H9 (cell line): ENCODE results near the gene RARG. TPM values are rescaled to one million over a fixed set of nuclear protein-coding genes. Genes with fewer than 3 reads are reported as not detected.

ENCODE experiments used
- DNase-seq: peaks from one replicate; pipeline ENCODE4 v3.0.0-alpha.2; 2017
- H2AFZ ChIP-seq: one replicate; pipeline ENCODE4 v1.6.1; 2013; ENCODE audit warnings: mild to moderate bottlenecking, low read length, control low read depth, moderate library complexity
- H2AK5ac ChIP-seq: 2 replicates; pipeline ENCODE4 v1.6.1; 2013; ENCODE audit warnings: low read length, control low read depth, mixed read lengths; ENCODE audit not compliant: insufficient read length
- H2BK120ac ChIP-seq: one replicate; pipeline ENCODE4 v1.6.1; 2013; ENCODE audit warnings: low read depth, mild to moderate bottlenecking, low read length, control low read depth, inconsistent platforms; ENCODE audit not compliant: poor library complexity, severe bottlenecking
- H2BK12ac ChIP-seq: 2 replicates; pipeline ENCODE4 v1.6.1; 2013; ENCODE audit warnings: low read length, control low read depth, mixed read lengths, low read depth; ENCODE audit not compliant: insufficient read length
- H2BK15ac ChIP-seq: 2 replicates; pipeline ENCODE4 v1.6.1; 2013; ENCODE audit warnings: low read depth, low read length, control low read depth
- H2BK20ac ChIP-seq: one replicate; pipeline ENCODE4 v1.6.1; 2013; ENCODE audit warnings: low read depth, mild to moderate bottlenecking, low read length, control low read depth, inconsistent platforms; ENCODE audit not compliant: poor library complexity, severe bottlenecking
- H2BK5ac ChIP-seq: 2 replicates; pipeline ENCODE4 v1.6.1; 2013; ENCODE audit warnings: low read length, control low read depth, mixed read lengths; ENCODE audit not compliant: insufficient read length
- H3K14ac ChIP-seq: 2 replicates; pipeline ENCODE4 v1.6.1; 2013; ENCODE audit warnings: low read length, control low read depth; ENCODE audit not compliant: insufficient read depth
- H3K18ac ChIP-seq: 2 replicates; pipeline ENCODE4 v1.6.1; 2013; ENCODE audit warnings: low read depth, mild to moderate bottlenecking, mixed read lengths, low read length, control low read depth; ENCODE audit not compliant: insufficient read length
- H3K23ac ChIP-seq: 2 replicates; pipeline ENCODE4 v1.6.1; 2013; ENCODE audit warnings: low read length, control low read depth, mixed read lengths, low read depth; ENCODE audit not compliant: insufficient read length
- H3K23me2 ChIP-seq: 2 replicates; pipeline ENCODE4 v1.6.1; 2013; ENCODE audit warnings: low read depth, mild to moderate bottlenecking, mixed read lengths, low read length, control low read depth; ENCODE audit not compliant: insufficient read length, poor library complexity, severe bottlenecking
- H3K27ac ChIP-seq: 2 replicates; pipeline ENCODE4 v1.5.1; 2013; ENCODE audit warnings: low read length, control low read depth, mixed read lengths, low read depth; ENCODE audit not compliant: insufficient read length
- H3K27me3 ChIP-seq: 2 replicates; pipeline ENCODE4 v1.6.1; 2013; ENCODE audit warnings: low read length, control low read depth, inconsistent platforms; ENCODE audit not compliant: insufficient read depth
- H3K4ac ChIP-seq: 2 replicates; pipeline ENCODE4 v1.6.1; 2013; ENCODE audit warnings: low read depth, mild to moderate bottlenecking, control low read depth, inconsistent platforms, low read length, moderate library complexity
- H3K4me1 ChIP-seq: 2 replicates; pipeline ENCODE4 v1.6.1; 2013; ENCODE audit warnings: low read length, control low read depth, inconsistent platforms; ENCODE audit not compliant: insufficient read depth
- H3K4me2 ChIP-seq: 2 replicates; pipeline ENCODE4 v1.6.1; 2013; ENCODE audit warnings: low read length, control low read depth, mixed read lengths; ENCODE audit not compliant: insufficient read length, insufficient read depth
- H3K56ac ChIP-seq: 2 replicates; pipeline ENCODE4 v1.6.1; 2013; ENCODE audit warnings: low read depth, mild to moderate bottlenecking, mixed read lengths, low read length, control low read depth; ENCODE audit not compliant: insufficient read length
- H3K79me1 ChIP-seq: 2 replicates; pipeline ENCODE4 v1.6.1; 2013; ENCODE audit warnings: low read depth, mild to moderate bottlenecking, moderate library complexity, low read length, control low read depth, inconsistent platforms; ENCODE audit not compliant: insufficient read depth, poor library complexity, severe bottlenecking
- H3K79me2 ChIP-seq: 2 replicates; pipeline ENCODE4 v1.6.1; 2013; ENCODE audit warnings: low read length, control low read depth, inconsistent platforms; ENCODE audit not compliant: insufficient read depth
- H3K9ac ChIP-seq: 2 replicates; pipeline ENCODE4 v1.6.1; 2013; ENCODE audit warnings: low read length, control low read depth, mixed read lengths; ENCODE audit not compliant: insufficient read length; ENCODE audit errors: extremely low read depth
- H3K9me3 ChIP-seq: one replicate; pipeline ENCODE4 v1.6.1; 2013; ENCODE audit warnings: low read depth, low read length, inconsistent platforms; ENCODE audit not compliant: control insufficient read depth
- H3T11ph ChIP-seq: one replicate; pipeline ENCODE4 v1.6.1; 2013; ENCODE audit warnings: mild to moderate bottlenecking, low read length, control low read depth, inconsistent platforms
- H4K20me1 ChIP-seq: one replicate; pipeline ENCODE4 v1.6.1; 2013; ENCODE audit not compliant: control insufficient read depth, insufficient read length, insufficient read depth
- H4K5ac ChIP-seq: 2 replicates; pipeline ENCODE4 v1.6.1; 2013; ENCODE audit warnings: low read depth, mild to moderate bottlenecking, mixed read lengths, low read length, control low read depth; ENCODE audit not compliant: insufficient read length
- H4K8ac ChIP-seq: replicated peaks from 2 replicates; pipeline ENCODE4 v1.6.1; 2013; ENCODE audit warnings: low read length, control low read depth, mixed read lengths, low read depth; ENCODE audit not compliant: insufficient read length
- H4K91ac ChIP-seq: 2 replicates; pipeline ENCODE4 v1.6.1; 2013; ENCODE audit warnings: low read depth, mild to moderate bottlenecking, moderate library complexity, mixed read lengths, low read length, control low read depth; ENCODE audit not compliant: insufficient read length
- H3K27ac Mint-ChIP-seq, 3 experiments: 2 replicates in 2 of 3; 3 replicates in 1 of 3; pipeline ENCODE4 v1.8.0; 2020 to 2021; ENCODE audit warnings: mixed read lengths in 3 of 3, mild to moderate bottlenecking in 1 of 3, moderate library complexity in 1 of 3
- H3K27me3 Mint-ChIP-seq: 2 replicates; pipeline ENCODE4 v1.8.0; 2021; ENCODE audit warnings: low read depth, mild to moderate bottlenecking, moderate library complexity, mixed read lengths
- H3K36me3 Mint-ChIP-seq, 3 experiments: 2 replicates in 2 of 3; 3 replicates in 1 of 3; pipeline ENCODE4 v1.8.0; 2020 to 2021; ENCODE audit warnings: low read depth in 3 of 3, mixed read lengths in 3 of 3; ENCODE audit not compliant: insufficient read depth in 1 of 3
- H3K4me1 Mint-ChIP-seq, 2 experiments: 2 replicates each; pipeline ENCODE4 v1.8.0; 2020; ENCODE audit warnings: mixed read lengths in 2 of 2
- H3K4me3 Mint-ChIP-seq, 2 experiments: 2 replicates in 1 of 2; 3 replicates in 1 of 2; pipeline ENCODE4 v1.8.0; 2020 to 2021; ENCODE audit warnings: mild to moderate bottlenecking in 2 of 2, mixed read lengths in 2 of 2, moderate library complexity in 1 of 2
- H3K9me3 Mint-ChIP-seq, 2 experiments: 2 replicates in 1 of 2; 3 replicates in 1 of 2; pipeline ENCODE4 v1.8.0; 2020; ENCODE audit warnings: mild to moderate bottlenecking in 2 of 2, mixed read lengths in 2 of 2, moderate library complexity in 1 of 2
- CTCF ChIP-seq: fragments of 200-600 bp; sonication (generic); conservative IDR thresholded peaks from 3 replicates; pipeline ENCODE4 v1.8.0; 2021; ENCODE audit warnings: antibody characterized with exemption, mild to moderate bottlenecking
- WGBS: extraction: QIAGEN DNeasy Blood & Tissue Kit; methylation state at CpG from one replicate; pipeline ENCODE4 v1.1.7; 2013; ENCODE audit warnings: missing lambda C conversion rate, low lambda C conversion rate, mixed read lengths; ENCODE audit not compliant: insufficient read length; ENCODE audit errors: extremely low coverage; 5-methylcytosine and 5-hydroxymethylcytosine counted together
- total RNA-seq: library from RNA; stranded (reverse); gene quantifications from 2 replicates; pipeline ENCODE4 v1.2.1, GENCODE V29; 2021

RARG gene
- total RNA-seq, 1 experiment from 2014 or later = 43.7 TPM

DNA sequence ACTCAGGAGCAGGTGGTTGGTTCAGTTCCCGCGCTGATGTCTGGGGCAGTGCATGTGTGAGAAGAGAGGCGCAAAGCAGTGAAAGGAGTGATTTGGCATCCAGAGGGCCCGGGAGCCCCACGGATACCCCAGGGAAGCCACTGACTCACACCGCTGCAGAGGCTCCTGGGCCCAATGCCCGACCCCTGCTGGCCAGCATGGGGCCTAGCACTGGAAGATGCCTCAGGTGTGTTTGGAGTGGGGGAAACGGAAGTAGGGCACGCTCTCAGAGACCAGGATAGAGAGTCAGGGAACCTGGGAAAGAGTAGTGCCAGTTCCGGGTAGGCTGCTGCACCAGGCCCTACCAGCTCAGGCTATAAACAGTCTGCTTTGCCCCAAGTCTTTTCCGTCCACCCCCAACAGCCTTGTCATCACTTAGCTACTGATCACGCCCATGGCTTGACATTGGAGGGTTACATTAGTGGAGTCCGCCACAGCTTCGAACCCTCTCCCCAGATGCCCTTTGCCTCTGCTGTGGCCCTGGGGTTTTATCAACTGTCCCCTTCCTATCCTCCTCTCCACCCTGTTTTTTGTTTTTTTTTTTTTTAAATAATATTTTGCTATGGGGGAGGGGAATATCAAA lies 41.8 kb downstream of the RARG start:
- no peaks in the 10 kb centered on the region for H3K4me1 ChIP-seq
- no peak overlapping the region for H3K14ac ChIP-seq
- H3K9ac ChIP-seq = no peak overlapping the region
- no peak overlapping the region for H3K4ac ChIP-seq
- H3K79me2 ChIP-seq = no peaks in the 10 kb centered on the region
- Mint-ChIP-seq H3K36me3 (peaks cover 21 to 34% (median 26%) of the 10 kb centered on the region in 3 experiments; a peak in 6 of 7 replicates), H3K4me1 (peaks cover 14 to 15% of the 10 kb centered on the region in 2 experiments), H3K27ac (no peak overlapping the region), H3K9me3 (no peaks in the 10 kb centered on the region), H3K27me3 (peaks cover 45% of the 10 kb centered on the region), H3K4me3 (no peak overlapping the region)
- H4K91ac ChIP-seq = no peak overlapping the region
- no peak overlapping the region for H3T11ph ChIP-seq
- H2BK5ac ChIP-seq = no peak overlapping the region
- no peaks in the 10 kb centered on the region for H3K9me3 ChIP-seq
- no peak overlapping the region for H3K27ac ChIP-seq
- no peaks in the 10 kb centered on the region for H3K23me2 ChIP-seq
- peaks cover 9% of the 10 kb centered on the region; the same call in 1 of the 2 replicates for H3K27me3 ChIP-seq
- H2AK5ac ChIP-seq = no peak overlapping the region
- no peak overlapping the region for H2BK12ac ChIP-seq
- TF ChIP-seq CTCF = peak; percentile 92
- DNase-seq = peak; percentile 89
- H3K4me2 ChIP-seq = no peak overlapping the region
- no peaks in the 10 kb centered on the region for H4K20me1 ChIP-seq
- no peak overlapping the region for H3K56ac ChIP-seq
- H2BK120ac ChIP-seq = no peak overlapping the region
- H3K23ac ChIP-seq = no peak overlapping the region
- H4K8ac ChIP-seq = no peak overlapping the region
- H2AFZ ChIP-seq = no peak overlapping the region
- no peaks in the 10 kb centered on the region for H3K79me1 ChIP-seq
- WGBS = no CpG with 5 or more reads among the region's 14 CpGs
- no peak overlapping the region for H3K18ac ChIP-seq
- H2BK15ac ChIP-seq = no peak overlapping the region
- no peak overlapping the region for H4K5ac ChIP-seq
- no peak overlapping the region for H2BK20ac ChIP-seq
